Measurements from ENCODE around the gene CNPY4. TPM values are rescaled to one million over a fixed set of nuclear protein-coding genes. Genes with fewer than 3 reads are reported as not detected.

The CNPY4 gene
- total and polyA plus RNA-seq, 10 of the 15 experiments (the other 5 are each of a cell fraction or from before 2014, with no cell fraction given), result 2.5 to 9.2 (median 6.8) TPM

GRCh38 chr7:100124301-100125230 lies 5.1 kb downstream of the CNPY4 start:
- H4K20me1 ChIP-seq (ENCODE audit: control insufficient read depth, insufficient read depth), result no peaks in the 10 kb centered on the region
- WGBS (ENCODE audit: insufficient coverage, insufficient replicate concordance, low lambda C conversion rate, missing lambda C conversion rate), result 74% methylated on average over 4 of the region's 4 CpGs
- H3K4me3 ChIP-seq, result no peak overlapping the region
- H3K27ac ChIP-seq (ENCODE audit: control insufficient read depth, insufficient read depth), result no peak overlapping the region
- H3K27me3 ChIP-seq (replicated peaks in 1 of 2; ENCODE audit: control insufficient read depth in 2 of 2, insufficient read depth in 2 of 2, low read length in 1 of 2), result no peaks in the 10 kb centered on the region
- intact Hi-C loops (cut with micrococcal nuclease; ENCODE audit: unreplicated experiment), result loop anchor here (5.0 kb wide), 2 partner anchors 132 to 147 kb away; partner anchors contain the start of gene AZGP1
- CTCF ChIA-PET, result interaction anchor here (0.7 to 1.1 kb wide), 5 partner anchors 8 to 127 kb away, joined by 3 to 5 read pairs (median 3); partner anchors contain the start of genes AP4M1 and MCM7
- ATAC-seq (no peak), FAIRE-seq (no peak), DNase-seq (ENCODE audit: low read depth, low spot score) (no peak)
- H3K36me3 ChIP-seq (ENCODE audit: control insufficient read depth in 2 of 2, insufficient read depth in 2 of 2, low read length in 1 of 2), result no peaks in the 10 kb centered on the region; a peak in 1 of 4 replicates
- POLR2A ChIA-PET, result interaction anchor here (0.5 to 2.3 kb wide), 10 partner anchors 13 to 765 kb away, joined by 3 to 18 read pairs (median 3); partner anchors contain the start of genes AP4M1, COPS6 and MCM7
- BruUV-seq (replicated peaks), result no TSS peak
- no peaks in the 10 kb centered on the region for H3K9me3 ChIP-seq (replicated peaks; ENCODE audit: control insufficient read depth, insufficient read depth, low read length)
- no peak overlapping the region for H2AFZ ChIP-seq (ENCODE audit: control insufficient read depth, low read depth, low read length)
- H3K79me2 ChIP-seq (ENCODE audit: control insufficient read depth, insufficient read depth, low read length), result peaks cover 14% of the 10 kb centered on the region
- in situ Hi-C loops (cut with MboI), result no loop called here
- no peak overlapping the region for H3K9ac ChIP-seq (ENCODE audit: control insufficient read depth, insufficient read depth, low read length)
- H3K4me1 ChIP-seq (ENCODE audit: control insufficient read depth, insufficient read depth, low read length), result peaks cover 21% of the 10 kb centered on the region
- SMC1A ChIA-PET (ENCODE audit: uncharacterized antibody, unreplicated experiment), result interaction anchor here (1.1 to 2.2 kb wide), 4 partner anchors 23 to 133 kb away, joined by 3 to 9 read pairs (median 4); partner anchors contain the start of genes AP4M1 and MCM7
- H3K4me2 ChIP-seq (ENCODE audit: control insufficient read depth, insufficient read depth), result peak overlapping the region; percentile 81; the same call in 1 of the 2 replicates
- RAD21 ChIA-PET (ENCODE audit: unreplicated experiment), result interaction anchor here (1.5 kb wide), 1 partner anchor 23 kb away, joined by 5 read pairs; the partner anchor contains the start of genes AP4M1 and MCM7
- TF ChIP-seq CUX1 (IDR thresholded peaks at IDR 0.05; ENCODE audit: insufficient replicate concordance, low read depth, low read length) (no peak), BMI1 (IDR thresholded peaks at IDR 0.05; ENCODE audit: borderline replicate concordance) (no peak), E2F8 (IDR thresholded peaks at IDR 0.05; ENCODE audit: low read depth, partially characterized antibody) (no peak), CEBPZ (IDR thresholded peaks at IDR 0.05; ENCODE audit: low read depth, low read length) (no peak), EP300 (IDR thresholded peaks at IDR 0.05; ENCODE audit: borderline replicate concordance in 1 of 2, control insufficient read depth in 1 of 2, low read depth in 2 of 2, low read length in 2 of 2) (no peak), MEF2A (IDR thresholded peaks at IDR 0.05; ENCODE audit: insufficient read depth, low read depth, low read length) (no peak)

Measured in GM12878 (cell line).